Esophagus squamous epithelium (tissue), 4 donors: Measurements from ENCODE around the gene CPTP.

Experiments used
- POLR2A ChIP-seq, 4 donors: fragments of 450-650 bp; IDR thresholded peaks; one replicate each; pipeline ENCODE4 v1.6.1; 2017; ENCODE audit warnings: antibody characterized with exemption in 4 of 4, mild to moderate bottlenecking in 4 of 4, moderate library complexity in 3 of 4
- TF ChIP-seq, protein P1 (sequence below), 6 experiments: fragments of 450-650 bp in 4 of 6; fragments of 200-600 bp in 2 of 6; sonication (generic) in 2 of 6; IDR thresholded peaks; one replicate each; pipeline ENCODE4 v1.5.1; 2016 to 2019; ENCODE audit warnings: antibody characterized with exemption in 6 of 6, mild to moderate bottlenecking in 4 of 6, moderate library complexity in 4 of 6

DNA sequence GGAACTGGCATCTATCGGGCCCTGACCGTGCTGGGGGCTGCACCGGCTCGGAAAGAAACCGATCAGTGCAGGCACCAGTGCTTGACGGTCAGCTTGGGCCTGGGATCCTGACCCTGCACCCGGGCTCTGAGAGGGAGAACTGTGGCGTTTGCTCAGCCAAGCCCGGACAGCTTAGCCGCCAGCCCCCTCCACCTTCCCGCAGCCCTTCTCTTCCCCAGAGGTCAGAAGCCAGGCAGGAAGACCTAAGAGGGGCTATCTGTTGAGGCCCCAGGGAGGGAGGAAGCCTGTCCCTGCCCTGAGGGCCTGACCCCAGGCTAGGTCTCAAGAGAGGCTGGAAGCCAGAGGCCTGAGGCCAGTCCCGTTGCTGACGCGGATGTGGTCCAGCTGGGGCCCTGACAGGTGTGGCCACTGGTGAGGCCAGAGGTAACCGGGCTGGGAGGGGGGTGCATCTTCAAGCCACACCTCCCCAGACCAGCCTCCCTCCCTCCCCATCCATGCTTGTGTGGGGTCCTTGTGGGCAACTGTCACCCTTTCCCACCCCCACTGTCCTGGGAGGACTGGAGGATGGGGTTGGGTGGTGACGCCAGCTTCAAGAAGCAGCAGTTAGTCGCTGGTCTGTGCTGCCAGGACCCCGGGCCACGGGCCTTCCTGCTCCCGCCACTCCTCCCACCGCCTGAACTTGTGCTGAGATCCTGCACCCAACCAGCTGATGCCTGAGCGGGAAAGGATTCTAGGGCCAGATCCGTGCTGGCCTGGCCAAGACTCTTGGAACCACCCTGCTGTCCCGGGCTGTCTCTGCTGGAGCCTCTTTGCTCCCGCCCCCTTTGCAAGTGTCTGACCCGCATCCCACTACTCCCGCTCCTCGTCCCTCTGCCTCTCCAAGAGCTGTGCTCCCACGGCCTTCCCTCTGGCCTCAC is 27.2 kb downstream of the CPTP start:
- TF ChIP-seq POLR2A (IDR thresholded peaks at IDR 0.05), result no peak
- TF ChIP-seq, protein P1, sequence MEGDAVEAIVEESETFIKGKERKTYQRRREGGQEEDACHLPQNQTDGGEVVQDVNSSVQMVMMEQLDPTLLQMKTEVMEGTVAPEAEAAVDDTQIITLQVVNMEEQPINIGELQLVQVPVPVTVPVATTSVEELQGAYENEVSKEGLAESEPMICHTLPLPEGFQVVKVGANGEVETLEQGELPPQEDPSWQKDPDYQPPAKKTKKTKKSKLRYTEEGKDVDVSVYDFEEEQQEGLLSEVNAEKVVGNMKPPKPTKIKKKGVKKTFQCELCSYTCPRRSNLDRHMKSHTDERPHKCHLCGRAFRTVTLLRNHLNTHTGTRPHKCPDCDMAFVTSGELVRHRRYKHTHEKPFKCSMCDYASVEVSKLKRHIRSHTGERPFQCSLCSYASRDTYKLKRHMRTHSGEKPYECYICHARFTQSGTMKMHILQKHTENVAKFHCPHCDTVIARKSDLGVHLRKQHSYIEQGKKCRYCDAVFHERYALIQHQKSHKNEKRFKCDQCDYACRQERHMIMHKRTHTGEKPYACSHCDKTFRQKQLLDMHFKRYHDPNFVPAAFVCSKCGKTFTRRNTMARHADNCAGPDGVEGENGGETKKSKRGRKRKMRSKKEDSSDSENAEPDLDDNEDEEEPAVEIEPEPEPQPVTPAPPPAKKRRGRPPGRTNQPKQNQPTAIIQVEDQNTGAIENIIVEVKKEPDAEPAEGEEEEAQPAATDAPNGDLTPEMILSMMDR (IDR thresholded peaks at IDR 0.05), result no peak
